HUDEP-2 (cell line): Measurements from ENCODE around the gene PER2.

Experiments
- DNase-seq, 76 experiments: peaks; one replicate each; lab custom pipeline; 2025; ENCODE audit not compliant: unreplicated experiment in 76 of 76; lab: John Stamatoyannopoulos, UW

Gene PER2

DNA sequence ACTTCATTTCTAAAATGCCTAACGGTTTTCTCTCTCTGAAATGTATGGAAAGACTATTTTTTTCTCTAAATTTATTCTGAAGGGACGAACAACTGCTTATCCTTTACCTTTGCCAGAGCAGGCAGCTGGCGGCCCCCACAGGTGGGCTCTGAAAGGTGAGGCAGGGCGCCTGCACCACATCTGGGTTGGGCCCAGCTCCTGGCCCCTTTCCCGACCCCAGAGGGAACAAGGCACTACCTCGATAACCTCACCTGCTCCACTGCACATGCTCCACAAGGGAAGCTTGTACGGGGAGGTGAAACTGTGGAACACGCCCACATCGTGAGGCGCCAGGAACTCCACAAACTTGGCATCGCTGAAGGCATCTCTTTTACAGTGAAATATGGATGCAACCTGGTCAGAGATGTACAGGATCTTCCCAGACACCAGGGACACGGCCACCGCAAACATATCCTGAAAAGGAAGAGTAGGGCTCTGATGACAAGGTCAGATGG lies 17.3 kb downstream of the PER2 start:
- DNase-seq, result no peak

DNA sequence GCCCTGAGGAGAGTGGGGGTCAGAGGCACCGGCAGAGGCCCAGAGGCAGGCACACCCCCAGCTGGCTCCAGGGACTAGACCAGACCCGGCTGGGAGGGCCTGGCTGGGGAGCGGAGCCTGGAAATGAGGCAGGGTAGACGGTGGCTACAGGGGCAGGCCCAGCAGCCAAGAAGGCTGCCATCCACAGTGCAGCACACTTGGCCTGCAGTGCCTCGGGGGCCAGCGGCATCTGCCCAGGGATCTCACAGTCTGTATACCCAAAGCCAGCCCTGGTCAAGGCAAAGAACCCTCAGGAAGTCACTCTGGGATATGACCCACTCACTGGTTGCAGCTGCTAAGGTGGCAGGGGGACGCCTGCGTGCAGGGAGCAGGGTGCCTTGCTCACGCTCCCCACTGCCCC lies 17.8 kb downstream of the PER2 start:
- DNase-seq, result no peak

DNA sequence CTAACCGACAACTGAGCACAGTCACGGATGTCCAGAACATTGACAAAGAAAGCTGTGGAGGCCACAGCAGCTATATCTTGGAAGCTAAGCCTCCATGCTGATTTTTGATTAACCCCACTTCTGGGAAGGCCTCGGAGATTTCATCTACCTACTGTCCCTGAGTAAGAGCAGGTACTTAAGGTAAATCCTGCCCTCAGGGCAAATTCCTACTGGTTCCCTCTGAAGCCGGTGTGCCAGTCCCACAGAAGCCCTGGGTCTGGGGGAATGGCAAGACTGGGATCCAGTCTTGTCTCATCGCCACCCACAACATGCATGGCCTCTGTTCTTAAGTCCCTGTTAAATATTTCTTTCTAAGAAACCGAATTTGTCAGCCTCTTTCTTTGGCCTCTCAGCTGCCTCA lies 18.7 kb downstream of the PER2 start:
- no peak for DNase-seq

DNA sequence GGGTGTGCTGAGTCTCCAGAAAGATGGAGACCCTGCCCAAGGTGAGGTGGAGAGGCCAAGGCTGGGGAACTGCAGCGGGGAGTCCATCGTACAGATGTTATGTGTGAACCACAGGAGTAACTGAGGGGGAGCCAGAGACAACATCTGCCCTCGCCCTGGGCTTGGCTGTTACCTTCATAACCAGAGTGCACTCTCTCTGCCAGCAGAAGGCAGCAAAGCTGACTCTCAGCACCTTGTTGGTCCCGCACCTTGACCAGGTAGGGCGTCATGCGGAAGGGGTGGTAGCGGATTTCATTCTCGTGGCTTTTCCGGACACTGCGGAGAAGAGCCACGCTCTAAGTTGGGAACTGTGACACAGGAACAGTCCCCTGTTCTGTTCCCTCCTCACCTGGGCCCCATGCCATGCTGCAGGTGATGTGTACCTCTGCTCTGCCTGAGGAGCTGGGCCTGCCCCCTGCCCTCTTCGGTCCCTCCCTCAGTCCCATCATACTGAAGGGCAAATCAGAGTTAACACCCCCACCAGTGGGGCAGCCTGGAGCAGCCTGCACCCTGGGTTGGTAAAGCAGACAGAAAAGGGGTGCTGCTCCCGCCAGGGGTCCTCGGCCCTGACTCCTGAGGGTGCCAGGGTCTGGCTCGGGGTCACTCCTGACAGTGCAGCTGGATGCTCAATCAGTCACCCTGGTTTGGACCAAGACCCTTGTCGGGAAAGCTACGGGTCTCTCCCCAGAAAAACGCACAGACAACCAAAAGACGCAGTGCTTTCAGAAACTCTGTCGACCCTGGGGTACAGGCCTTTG lies 20.3 kb downstream of the PER2 start:
- DNase-seq, result no peak

DNA sequence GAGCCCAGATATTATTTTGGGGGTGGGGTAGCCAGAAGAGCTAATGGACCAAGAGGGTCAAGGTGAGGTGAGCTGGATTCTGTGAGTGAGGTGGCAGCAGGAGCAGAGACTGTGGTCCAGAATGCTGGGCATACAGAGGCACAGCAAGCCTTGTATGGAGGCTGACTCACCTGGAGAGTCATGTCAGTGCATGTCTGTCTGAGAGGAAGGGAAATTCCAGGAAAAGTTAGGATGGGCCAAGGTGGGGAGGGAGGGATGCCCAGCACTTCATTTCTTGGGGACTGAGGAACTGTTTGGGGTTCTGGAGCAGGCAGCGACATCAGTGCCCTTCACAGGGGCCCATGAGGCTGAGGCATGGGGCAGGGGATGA lies 21.1 kb downstream of the PER2 start:
- no peak for DNase-seq

DNA sequence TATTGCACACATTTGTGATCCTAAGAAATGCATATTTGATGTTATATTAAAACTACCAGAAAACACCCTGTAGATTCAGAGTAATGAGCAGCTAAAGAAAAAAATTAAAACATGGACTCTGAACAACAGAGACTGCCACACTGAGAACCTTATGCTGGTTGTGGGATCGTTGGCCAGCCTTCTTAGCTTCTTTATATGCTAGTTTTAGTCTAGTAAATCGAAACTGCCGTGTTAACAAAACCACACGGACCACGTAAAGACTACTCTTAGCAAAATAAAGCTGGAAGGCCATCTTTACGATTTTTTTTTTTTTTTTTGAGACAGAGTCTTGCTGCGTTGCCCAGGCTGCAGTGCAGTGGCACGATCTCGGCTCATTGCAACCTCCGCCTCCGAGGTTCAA lies 22.8 kb downstream of the PER2 start:
- DNase-seq, result no peak

DNA sequence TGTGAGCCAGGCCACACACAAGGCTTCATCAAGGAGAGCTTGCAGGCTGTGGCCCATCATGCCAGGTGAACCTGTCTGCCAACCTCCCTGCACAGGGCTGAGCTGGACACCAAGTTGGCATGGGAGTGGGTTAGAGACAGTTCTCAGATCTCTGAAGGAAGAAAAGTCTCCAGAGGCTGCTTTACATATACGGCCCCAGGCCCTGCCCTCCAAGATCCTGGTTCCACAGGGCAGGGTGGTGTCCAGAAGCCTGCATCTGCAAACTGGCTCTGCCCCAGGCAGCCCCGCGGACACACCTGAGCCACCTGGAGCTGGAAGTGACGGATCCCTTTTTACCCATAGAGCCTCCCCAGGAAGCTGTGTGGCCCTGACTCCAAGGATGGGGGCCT lies 24.3 kb downstream of the PER2 start:
- DNase-seq, result no peak

DNA sequence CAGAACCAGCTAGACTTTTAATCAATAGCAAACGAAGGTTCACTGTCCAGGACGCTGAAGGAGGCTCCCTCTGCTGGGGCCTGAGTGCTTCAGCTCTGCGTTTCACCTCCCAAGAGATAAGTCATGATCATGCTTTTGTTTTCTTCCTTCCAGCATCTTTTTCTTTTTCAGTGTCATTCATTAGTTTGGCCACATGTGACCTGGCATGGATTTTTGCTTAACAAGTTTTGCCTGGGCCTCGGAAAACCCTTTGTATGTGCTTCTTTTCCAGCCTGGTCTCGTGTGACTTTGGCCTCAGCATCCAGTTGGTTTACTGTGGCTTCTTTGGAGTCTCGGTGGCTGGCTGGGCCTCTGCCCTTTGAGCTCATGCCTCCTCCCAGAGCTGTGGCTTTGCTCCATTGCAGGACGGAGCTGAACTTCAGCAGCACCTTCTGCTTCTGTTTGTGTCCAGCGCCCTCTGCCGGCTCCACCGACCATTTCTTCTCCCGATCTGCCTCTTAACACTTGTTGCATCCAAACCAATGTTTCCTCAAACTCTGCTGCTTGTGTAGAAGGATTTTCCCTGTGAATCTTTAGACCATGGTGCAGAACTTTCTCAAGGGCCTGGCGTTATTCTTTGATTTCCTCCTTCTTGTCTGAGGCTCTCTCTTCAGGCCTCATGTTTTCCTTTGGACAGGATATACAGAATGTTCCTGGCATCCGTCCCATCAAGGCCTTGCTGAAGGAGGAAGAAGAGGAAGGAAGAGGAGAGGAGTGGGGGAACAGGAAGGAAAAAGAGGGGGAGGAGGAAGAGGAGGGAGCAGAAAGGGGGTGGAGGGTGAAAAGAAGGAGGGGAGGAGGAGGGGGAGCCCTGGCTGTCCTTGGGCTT lies 25.0 kb downstream of the PER2 start:
- DNase-seq, result peak in 73 of 76 experiments; percentile 18 to 87 (median 67)

DNA sequence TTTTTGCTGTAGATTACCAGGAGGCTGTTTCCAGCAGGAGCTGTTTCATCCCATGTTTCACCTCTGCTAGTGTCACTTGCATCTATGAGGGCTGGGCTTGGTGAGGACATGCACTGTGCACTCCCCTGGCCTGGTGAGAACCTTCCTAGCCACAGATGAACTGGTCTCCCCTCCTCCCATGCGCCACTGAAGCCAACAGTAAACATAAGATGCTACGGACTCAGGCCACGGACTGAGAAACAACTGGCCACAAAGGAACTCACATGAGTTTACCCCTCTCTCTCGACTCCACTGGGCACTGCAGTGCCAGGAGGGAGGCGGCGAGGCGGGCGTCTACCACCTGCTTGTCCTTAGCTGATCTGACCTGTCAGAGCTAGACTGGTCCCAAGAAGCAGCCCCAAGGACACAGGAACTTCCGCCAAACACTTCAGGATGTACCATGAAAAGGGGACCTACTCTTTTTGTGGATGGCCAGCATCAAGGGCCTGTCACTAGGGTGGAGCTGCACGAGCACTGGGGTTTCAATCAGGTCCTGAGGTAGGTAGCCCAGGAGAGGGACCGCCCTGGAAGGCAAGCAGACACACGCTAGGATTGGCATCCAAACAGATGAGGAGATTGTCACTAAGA lies 25.8 kb downstream of the PER2 start:
- DNase-seq, result no peak

DNA sequence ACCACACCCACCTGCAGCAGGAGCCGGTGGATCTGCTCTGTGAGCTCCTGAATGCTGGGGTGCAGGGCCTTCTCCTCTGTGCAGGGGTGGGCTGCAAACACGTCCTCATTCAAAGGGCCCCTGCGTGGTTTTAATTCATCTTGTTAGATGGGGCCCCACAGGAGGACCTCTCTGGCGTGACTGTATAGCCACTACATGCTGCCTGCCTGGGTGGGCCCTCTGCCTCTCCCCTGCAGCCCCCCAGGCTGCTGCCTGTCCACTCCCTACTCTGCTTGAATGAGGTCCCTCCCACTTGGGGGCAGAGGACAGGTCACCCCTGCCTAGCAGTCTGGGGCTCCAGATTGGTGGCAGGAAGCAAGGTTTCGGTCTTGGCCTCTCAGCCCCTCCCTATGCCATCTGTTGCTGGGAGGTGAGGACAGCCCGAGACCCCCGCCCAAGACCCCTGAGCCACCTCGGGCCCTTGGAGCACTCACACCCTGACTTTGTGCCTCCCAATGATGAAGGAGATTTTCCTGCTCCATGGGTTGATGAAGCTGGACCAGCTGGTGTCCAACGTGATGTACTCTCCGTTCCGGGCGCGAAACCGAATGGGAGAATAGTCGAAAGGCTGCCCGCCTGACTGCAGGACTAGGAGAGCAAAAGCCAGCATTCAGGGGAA lies 26.6 kb downstream of the PER2 start:
- DNase-seq, result no peak

DNA sequence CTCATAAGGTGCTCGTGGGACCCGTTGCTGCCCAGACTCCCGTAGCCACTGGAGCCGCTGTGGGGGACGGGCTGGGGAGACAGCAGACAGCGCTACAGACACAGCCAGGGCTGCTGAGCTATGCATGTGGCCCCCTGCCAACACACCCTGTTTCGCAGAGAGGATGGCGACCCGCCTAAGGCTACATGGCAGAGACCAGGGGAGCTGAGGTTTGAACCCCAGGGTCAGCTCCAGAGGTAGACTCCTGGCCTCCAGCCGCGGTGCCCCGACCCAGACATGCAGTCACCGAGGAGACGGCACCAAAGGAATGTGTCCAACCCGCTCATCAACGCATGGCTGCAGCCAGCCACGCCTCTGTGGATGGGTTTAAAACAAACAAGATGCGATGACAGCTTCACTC lies 27.5 kb downstream of the PER2 start:
- DNase-seq, result no peak

DNA sequence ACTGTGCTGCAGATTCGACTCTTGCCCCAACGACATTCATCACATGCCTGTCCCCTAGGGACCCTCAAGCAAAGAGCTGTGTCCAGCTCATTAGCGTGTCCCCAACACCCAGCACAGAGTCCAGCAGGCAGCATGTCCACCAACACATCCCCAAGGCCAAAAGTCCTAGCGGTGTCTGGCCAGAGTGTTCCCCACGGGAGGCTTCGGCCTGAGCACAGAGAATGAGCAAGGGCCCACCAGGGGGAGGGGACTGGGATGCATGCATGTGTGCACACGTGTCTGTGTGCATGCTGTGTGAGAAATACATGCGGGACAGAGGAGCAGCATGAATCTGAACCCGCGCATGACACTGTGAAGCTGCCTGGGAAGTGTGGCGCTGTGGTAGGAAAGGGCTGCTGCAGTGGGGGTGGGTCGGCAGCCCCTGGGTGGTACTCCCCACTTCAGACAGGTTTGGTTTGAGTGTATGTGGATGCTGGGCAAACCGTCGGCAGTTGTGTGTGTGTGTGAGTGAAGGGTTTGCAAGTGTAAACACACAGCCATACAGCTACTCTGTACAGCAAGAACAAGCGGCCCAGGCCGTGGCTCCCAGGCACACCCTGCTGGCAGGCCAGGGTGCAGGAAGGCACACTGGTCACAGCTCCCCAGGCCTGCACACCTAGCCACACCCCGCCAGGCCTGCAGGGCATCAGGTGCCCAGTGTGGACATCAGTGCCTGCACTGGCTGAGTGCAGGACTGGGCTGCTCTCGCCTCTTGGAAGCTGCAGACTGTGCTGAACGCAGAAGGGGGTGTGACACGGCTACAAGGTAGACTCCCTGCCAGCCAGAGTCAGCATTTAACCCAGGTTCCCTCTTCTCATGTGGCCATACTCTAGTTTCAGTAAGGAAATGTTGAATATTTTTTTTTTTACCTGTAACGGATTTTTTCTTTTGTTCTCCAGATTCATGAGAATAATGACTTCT lies 29.1 kb downstream of the PER2 start:
- no peak for DNase-seq

DNA sequence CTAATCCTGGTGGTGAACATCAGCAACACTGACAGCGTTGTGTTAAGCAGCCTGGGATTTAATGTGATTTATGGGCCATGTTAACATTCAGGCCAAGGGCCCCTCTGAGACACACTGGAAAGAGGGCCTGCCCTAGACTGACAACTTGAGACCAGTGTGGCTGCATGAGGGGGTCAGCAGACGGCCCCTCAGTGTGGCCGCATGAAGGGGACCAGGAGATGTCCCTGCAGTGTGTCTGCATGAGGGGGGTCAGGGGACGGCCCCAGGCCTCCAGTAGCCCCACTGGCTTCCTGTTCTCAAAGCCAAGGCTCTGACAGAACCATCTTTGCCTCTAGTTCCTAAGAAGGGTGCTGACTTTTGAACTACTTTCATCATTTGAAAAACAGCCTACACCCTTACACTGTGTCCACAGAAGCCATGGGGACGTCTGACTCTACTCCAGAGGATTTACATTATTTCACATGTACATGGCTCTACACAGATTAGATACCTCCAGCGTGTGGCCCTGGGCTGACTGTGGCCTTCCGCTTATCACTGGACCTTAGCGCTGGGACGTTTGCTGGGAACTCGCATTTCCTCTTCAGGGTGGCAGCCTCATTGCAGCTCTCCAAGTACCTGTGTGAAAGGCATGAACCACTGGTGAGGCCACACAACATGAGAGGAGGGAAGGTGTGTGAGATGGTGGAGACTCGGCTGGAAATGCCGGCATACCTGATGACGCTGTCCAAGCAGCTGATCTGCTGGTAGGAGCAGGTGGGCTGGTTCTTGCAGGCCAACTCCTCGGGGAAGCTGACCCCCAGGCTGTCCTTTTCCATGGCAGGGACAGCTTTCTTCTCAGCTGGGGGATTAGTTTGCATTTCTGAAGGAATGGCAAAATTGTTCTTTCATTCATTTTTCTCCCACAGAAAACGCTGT lies 30.4 kb downstream of the PER2 start:
- no peak for DNase-seq

DNA sequence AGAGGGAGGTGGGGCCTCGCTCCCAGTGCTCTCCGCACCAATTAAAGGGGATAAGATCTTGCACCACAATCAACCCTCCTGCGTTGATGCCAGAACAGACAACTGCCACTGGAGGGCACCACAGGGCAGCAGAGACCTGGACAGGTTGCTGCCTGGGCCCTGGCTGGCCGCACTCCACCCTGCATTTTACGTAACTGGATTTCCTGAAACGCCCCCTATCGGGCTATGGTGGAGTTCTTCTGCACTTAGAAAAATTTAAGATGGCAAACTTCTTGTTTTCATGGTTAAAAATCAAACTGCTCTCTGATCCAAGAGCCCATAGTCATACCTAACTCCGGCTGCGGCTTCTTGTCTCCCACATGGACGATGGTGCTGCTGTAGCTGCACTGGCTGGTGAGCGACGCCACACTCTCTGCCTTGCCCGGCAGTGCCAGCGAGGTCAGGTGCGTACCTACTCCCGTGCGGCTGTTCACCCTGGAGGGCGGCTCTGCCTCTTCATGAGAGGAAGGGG lies 31.8 kb downstream of the PER2 start:
- peak in 74 of 76 experiments; percentile 20 to 94 (median 84) for DNase-seq

DNA sequence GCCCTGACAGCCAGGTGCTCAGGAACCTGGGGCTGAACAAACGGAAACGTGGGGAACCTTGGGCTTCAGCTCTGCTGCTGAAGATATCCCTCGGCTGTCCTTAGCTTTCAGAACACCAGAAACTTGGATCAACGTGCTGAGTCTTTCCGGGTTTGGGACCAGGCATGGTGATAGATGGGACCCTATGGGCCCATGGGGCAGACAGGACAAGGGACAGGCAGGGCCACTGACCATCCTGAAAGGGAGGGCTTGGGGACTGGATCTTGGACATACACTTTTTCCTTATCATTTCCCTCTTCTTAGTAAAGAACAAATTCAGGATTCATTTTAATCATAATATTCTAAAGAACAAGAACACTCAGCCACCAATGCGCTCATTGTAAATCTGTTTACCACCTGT lies 32.3 kb downstream of the PER2 start:
- no peak for DNase-seq

DNA sequence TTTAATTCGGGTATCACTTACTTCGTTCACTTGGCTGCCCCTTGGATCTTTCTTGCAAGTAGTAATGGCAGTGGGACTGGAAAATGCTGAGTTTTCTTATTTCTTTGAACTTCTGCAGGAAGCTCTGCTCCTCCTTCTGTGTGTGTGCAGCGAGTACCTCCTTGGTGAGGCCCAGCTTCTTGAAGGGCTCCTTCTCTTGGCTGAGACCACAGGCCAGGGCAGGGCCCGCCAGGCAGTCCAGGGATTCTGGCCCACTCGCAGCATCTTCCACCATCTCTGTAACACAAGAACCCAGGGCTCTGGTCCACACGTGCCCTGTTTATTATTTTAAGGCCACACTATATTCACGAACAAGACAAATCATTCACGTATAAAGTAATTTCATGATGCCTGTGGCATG lies 32.8 kb downstream of the PER2 start:
- DNase-seq, result no peak

DNA sequence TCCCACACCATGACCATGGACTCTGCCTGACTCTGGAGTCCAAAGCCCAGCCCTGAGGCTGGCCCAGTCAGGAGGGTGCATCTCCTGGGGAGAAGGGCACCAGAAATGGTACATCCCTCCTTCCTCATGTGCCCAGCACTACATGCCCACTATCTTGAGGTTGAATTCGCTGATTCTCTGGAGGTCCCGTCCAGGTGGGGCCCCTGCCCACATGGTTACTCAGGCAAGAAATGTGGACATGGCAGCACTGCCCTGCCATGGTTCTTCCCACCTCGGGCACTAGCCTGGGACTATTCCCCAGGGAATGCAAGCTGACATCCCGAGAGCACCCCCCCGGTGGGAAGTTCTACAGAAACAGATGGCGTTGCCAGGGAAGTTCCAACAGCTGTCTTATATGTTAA lies 33.3 kb downstream of the PER2 start:
- no peak for DNase-seq

DNA sequence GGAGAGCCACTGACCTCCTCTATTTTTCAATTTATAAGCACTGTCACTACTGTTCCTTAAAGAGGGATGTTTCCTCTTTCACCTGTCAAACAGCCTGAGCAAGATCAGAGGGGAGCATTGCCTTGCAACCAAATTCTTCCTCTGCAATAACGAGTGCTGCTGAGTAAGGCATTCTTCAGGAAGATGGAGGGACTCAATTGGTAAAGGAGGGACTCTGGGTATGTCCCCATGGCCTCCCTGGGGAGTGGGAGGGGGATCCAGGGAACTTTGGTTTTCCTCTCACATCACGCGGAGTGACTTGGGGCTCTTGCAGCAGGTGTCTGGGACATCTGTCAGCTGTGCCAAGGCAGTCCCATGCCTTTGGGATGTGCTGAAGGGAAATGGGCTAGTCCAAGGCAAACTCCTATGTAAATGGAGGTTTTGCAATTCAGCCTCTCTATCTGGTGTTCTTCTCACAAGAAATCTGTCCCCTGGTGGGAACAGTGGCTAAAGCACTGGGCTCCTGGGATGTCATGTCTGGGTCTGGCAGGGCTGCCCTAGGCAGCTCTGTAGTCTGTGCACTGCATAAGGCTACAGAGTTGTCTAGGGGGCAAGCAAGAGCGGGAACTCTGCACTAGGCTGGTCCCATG lies 34.2 kb downstream of the PER2 start:
- no peak for DNase-seq
